SH-SY5Y (cell line): ENCODE data around the gene MATCAP1.

ENCODE experiments used
- GATA2 ChIP-seq: IDR thresholded peaks from 2 replicates; pipeline ENCODE4 v1.6.1; 2011; ENCODE audit warnings: mild to moderate bottlenecking, low read depth, low read length
- GATA3 ChIP-seq: IDR thresholded peaks from 2 replicates; pipeline ENCODE4 v1.6.1; 2011; ENCODE audit warnings: low read depth, mild to moderate bottlenecking, low read length, moderate library complexity

GRCh38 chr16:67180166-67180565, 3.6 kb downstream of the MATCAP1 start:
- no peak for TF ChIP-seq GATA3
- no peak for TF ChIP-seq GATA2
